ENCODE results near the gene MAFF.

GRCh38 chr22:38232196-38232595 lies 30.4 kb downstream of the MAFF start:
- TF ChIP-seq POLR2A (IDR thresholded peaks at IDR 0.05) (no peak), CTCF (IDR thresholded peaks at IDR 0.05) (no peak)
